GM23338 (cell line): Measurements from ENCODE around the gene DOCK1. TPM values are rescaled to one million over a fixed set of nuclear protein-coding genes. Genes with fewer than 3 reads are reported as not detected.
A peak's percentile ranks its signal among the peaks of the same experiment; 100 is the strongest.

Experiments used
- ATAC-seq: fragments of 200-7000 bp; cut with Tn5 transposase; 3 replicates; pipeline ENCODE4 v1.9.1; 2020
- DNase-seq: peaks from one replicate; pipeline ENCODE4 v3.0.0-alpha.2; 2015; ENCODE audit warnings: low spot score
- H2AFZ ChIP-seq: fragments of 200-600 bp; sonication (generic); 2 replicates; pipeline ENCODE4 v1.8.0; 2016; ENCODE audit warnings: antibody characterized with exemption, mild to moderate bottlenecking, moderate library complexity
- H3F3A ChIP-seq: fragments of 200-600 bp; sonication (generic); replicated peaks from 2 replicates; pipeline ENCODE4 v1.8.0; 2017; ENCODE audit warnings: antibody characterized with exemption, mixed run types, low read depth
- H3K27ac ChIP-seq: fragments of 200-600 bp; sonication (generic); 2 replicates; pipeline ENCODE4 v1.6.1; 2016; ENCODE audit warnings: low read depth
- H3K27me3 ChIP-seq: fragments of 200-600 bp; sonication (generic); 2 replicates; pipeline ENCODE4 v1.8.0; 2016; ENCODE audit warnings: mild to moderate bottlenecking, mixed run types, moderate library complexity; ENCODE audit not compliant: insufficient read depth
- H3K36me3 ChIP-seq: fragments of 200-600 bp; sonication (generic); 2 replicates; pipeline ENCODE4 v1.8.0; 2016; ENCODE audit warnings: mild to moderate bottlenecking; ENCODE audit not compliant: insufficient read depth
- H3K4me1 ChIP-seq: fragments of 200-600 bp; sonication (generic); 2 replicates; pipeline ENCODE4 v1.8.0; 2016; ENCODE audit warnings: mild to moderate bottlenecking, moderate library complexity; ENCODE audit not compliant: insufficient read depth
- H3K4me2 ChIP-seq: fragments of 200-600 bp; sonication (generic); 2 replicates; pipeline ENCODE4 v1.7.1; 2017; ENCODE audit warnings: mixed run types
- H3K4me3 ChIP-seq: fragments of 200-600 bp; sonication (generic); 2 replicates; pipeline ENCODE4 v1.6.1; 2016; ENCODE audit warnings: mixed run types
- H3K79me2 ChIP-seq: fragments of 200-600 bp; sonication (generic); replicated peaks from 2 replicates; pipeline ENCODE4 v1.8.0; 2017; ENCODE audit warnings: mild to moderate bottlenecking; ENCODE audit not compliant: insufficient read depth
- H3K9me2 ChIP-seq: fragments of 200-600 bp; sonication (generic); 2 replicates; pipeline ENCODE4 v1.8.0; 2017; ENCODE audit not compliant: insufficient read depth
- H4K20me1 ChIP-seq: fragments of 200-600 bp; sonication (generic); replicated peaks from 2 replicates; pipeline ENCODE4 v1.8.0; 2017; ENCODE audit warnings: mild to moderate bottlenecking; ENCODE audit not compliant: insufficient read depth
- H3K27ac Mint-ChIP-seq: 2 replicates; pipeline ENCODE4 v1.8.0; 2020; ENCODE audit warnings: inconsistent platforms, mild to moderate bottlenecking, moderate library complexity, mixed read lengths
- H3K27me3 Mint-ChIP-seq: 3 replicates; pipeline ENCODE4 v1.8.0; 2022; ENCODE audit warnings: low read depth, mild to moderate bottlenecking, moderate library complexity, mixed read lengths, inconsistent platforms; ENCODE audit not compliant: insufficient read depth, poor library complexity
- H3K36me3 Mint-ChIP-seq: 3 replicates; pipeline ENCODE4 v1.8.0; 2021; ENCODE audit warnings: low read depth, mild to moderate bottlenecking, inconsistent platforms, moderate library complexity, mixed read lengths
- H3K4me1 Mint-ChIP-seq: 3 replicates; pipeline ENCODE4 v1.8.0; 2020; ENCODE audit warnings: mild to moderate bottlenecking, inconsistent platforms, mixed read lengths
- H3K4me3 Mint-ChIP-seq: 3 replicates; pipeline ENCODE4 v1.8.0; 2021; ENCODE audit warnings: moderate library complexity, mild to moderate bottlenecking, inconsistent platforms, mixed read lengths
- H3K9me3 Mint-ChIP-seq: 3 replicates; pipeline ENCODE4 v1.8.0; 2020; ENCODE audit warnings: moderate library complexity, mild to moderate bottlenecking, inconsistent platforms, mixed read lengths
- EZH2 ChIP-seq: fragments of 200-600 bp; sonication (generic); IDR thresholded peaks from one replicate; pipeline ENCODE4 v1.8.0; 2017; ENCODE audit warnings: antibody characterized with exemption, mild to moderate bottlenecking, low read depth; ENCODE audit not compliant: unreplicated experiment
- EZH2phosphoT487 ChIP-seq: fragments of 200-600 bp; sonication (generic); IDR thresholded peaks from one replicate; pipeline ENCODE4 v1.8.1; 2018; ENCODE audit warnings: antibody characterized with exemption; ENCODE audit not compliant: unreplicated experiment
- JUNB ChIP-seq: IDR thresholded peaks from one replicate; pipeline ENCODE4 v1.6.1; 2016; ENCODE audit warnings: antibody characterized with exemption; ENCODE audit not compliant: unreplicated experiment
- NANOG ChIP-seq: IDR thresholded peaks from 2 replicates; pipeline ENCODE4 v1.6.1; 2016; ENCODE audit warnings: antibody characterized with exemption, borderline replicate concordance
- POLR2AphosphoS5 ChIP-seq: IDR thresholded peaks from 2 replicates; pipeline ENCODE4 v1.6.1; 2016; ENCODE audit warnings: antibody characterized with exemption, low read depth
- ZNF114 ChIP-seq: fragments of 250-450 bp; sonication (Bioruptor Pico); IDR thresholded peaks from 2 replicates; pipeline ENCODE4 v1.5.0; 2020; ENCODE audit warnings: mild to moderate bottlenecking, moderate library complexity
- polyA plus RNA-seq: library from polyadenylated mRNA; unstranded; fragments of >200 nt; fragmentation: Nextera tagmentation; extraction: Ambion mirVana; gene quantifications from 2 replicates; pipeline ENCODE4 v1.2.1, GENCODE V29; 2016
- total RNA-seq: library from RNA; depleted of rRNA; stranded (reverse); fragments of >200 nt; shearing (Covaris generic); gene quantifications from 2 replicates; pipeline ENCODE4 v1.2.3, GENCODE V29; 2014
- TF ChIP-seq, protein P1 (sequence below): fragments of 250-450 bp; sonication (Bioruptor Pico); IDR thresholded peaks from 2 replicates; pipeline ENCODE4 v1.5.0; 2020; ENCODE audit warnings: mild to moderate bottlenecking, moderate library complexity
- TF ChIP-seq, protein P2 (sequence below), 2 experiments: fragments of 200-600 bp in 1 of 2; sonication (generic) in 1 of 2; conservative IDR thresholded peaks; 2 replicates each; pipeline versions ENCODE4 v1.5.1 to v1.6.1; 2016 to 2017; ENCODE audit warnings: antibody characterized with exemption in 2 of 2, low read depth in 2 of 2, mild to moderate bottlenecking in 2 of 2, moderate library complexity in 1 of 2
- TF ChIP-seq, protein P3 (sequence below): IDR thresholded peaks from 2 replicates; pipeline ENCODE4 v1.6.1; 2016; ENCODE audit warnings: antibody characterized with exemption

DOCK1 gene
- total and polyA plus RNA-seq, 2 experiments from 2014 or later = 13.2 to 55.3 TPM

DNA sequence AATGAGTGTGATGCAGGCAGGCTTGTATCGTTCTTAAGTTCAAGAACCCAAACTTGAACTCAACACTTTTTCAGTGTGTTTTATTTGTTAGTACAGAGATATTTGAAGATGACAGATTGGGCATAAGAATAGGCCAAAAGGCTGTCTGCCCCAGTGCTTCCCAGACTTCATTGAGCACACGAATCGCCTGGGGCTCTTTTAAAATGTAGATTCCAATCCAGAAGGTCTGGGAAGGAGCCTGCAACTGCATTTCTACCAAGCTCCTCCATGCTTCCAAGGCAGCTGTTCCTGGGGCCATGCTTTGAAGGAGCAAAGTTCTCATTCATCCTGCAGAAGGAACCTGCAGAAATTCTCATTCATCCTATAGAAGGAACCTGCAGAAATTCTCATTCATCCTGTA is 405.7 kb downstream of the DOCK1 start:
- no peaks in the 10 kb centered on the region for H3K36me3 ChIP-seq
- H3K4me2 ChIP-seq = no peak overlapping the region; the same call in 1 of the 2 replicates
- no peaks in the 10 kb centered on the region for H3K27me3 ChIP-seq
- peak; percentile 65 for ATAC-seq
- peaks cover 3% of the 10 kb centered on the region for H3K27me3 Mint-ChIP-seq
- no peak overlapping the region for H3K4me3 ChIP-seq
- H4K20me1 ChIP-seq = no peaks in the 10 kb centered on the region; the same call in 1 of the 2 replicates
- no peak overlapping the region for H3K27ac ChIP-seq
- H3F3A ChIP-seq = no peaks in the 10 kb centered on the region
- no peak overlapping the region for H3K27ac Mint-ChIP-seq
- H3K9me3 Mint-ChIP-seq = no peaks in the 10 kb centered on the region; the same call in 2 of the 3 replicates
- H3K9me2 ChIP-seq = no peaks in the 10 kb centered on the region; the same call in 1 of the 2 replicates
- H3K4me1 Mint-ChIP-seq = peaks cover 20% of the 10 kb centered on the region
- H3K36me3 Mint-ChIP-seq = no peaks in the 10 kb centered on the region
- H3K4me1 ChIP-seq = peaks cover 10% of the 10 kb centered on the region; the same call in 1 of the 2 replicates
- no peaks in the 10 kb centered on the region for H3K79me2 ChIP-seq
- DNase-seq = no peak
- no peak overlapping the region for H2AFZ ChIP-seq
- H3K4me3 Mint-ChIP-seq = no peak overlapping the region
- TF ChIP-seq, protein P1, sequence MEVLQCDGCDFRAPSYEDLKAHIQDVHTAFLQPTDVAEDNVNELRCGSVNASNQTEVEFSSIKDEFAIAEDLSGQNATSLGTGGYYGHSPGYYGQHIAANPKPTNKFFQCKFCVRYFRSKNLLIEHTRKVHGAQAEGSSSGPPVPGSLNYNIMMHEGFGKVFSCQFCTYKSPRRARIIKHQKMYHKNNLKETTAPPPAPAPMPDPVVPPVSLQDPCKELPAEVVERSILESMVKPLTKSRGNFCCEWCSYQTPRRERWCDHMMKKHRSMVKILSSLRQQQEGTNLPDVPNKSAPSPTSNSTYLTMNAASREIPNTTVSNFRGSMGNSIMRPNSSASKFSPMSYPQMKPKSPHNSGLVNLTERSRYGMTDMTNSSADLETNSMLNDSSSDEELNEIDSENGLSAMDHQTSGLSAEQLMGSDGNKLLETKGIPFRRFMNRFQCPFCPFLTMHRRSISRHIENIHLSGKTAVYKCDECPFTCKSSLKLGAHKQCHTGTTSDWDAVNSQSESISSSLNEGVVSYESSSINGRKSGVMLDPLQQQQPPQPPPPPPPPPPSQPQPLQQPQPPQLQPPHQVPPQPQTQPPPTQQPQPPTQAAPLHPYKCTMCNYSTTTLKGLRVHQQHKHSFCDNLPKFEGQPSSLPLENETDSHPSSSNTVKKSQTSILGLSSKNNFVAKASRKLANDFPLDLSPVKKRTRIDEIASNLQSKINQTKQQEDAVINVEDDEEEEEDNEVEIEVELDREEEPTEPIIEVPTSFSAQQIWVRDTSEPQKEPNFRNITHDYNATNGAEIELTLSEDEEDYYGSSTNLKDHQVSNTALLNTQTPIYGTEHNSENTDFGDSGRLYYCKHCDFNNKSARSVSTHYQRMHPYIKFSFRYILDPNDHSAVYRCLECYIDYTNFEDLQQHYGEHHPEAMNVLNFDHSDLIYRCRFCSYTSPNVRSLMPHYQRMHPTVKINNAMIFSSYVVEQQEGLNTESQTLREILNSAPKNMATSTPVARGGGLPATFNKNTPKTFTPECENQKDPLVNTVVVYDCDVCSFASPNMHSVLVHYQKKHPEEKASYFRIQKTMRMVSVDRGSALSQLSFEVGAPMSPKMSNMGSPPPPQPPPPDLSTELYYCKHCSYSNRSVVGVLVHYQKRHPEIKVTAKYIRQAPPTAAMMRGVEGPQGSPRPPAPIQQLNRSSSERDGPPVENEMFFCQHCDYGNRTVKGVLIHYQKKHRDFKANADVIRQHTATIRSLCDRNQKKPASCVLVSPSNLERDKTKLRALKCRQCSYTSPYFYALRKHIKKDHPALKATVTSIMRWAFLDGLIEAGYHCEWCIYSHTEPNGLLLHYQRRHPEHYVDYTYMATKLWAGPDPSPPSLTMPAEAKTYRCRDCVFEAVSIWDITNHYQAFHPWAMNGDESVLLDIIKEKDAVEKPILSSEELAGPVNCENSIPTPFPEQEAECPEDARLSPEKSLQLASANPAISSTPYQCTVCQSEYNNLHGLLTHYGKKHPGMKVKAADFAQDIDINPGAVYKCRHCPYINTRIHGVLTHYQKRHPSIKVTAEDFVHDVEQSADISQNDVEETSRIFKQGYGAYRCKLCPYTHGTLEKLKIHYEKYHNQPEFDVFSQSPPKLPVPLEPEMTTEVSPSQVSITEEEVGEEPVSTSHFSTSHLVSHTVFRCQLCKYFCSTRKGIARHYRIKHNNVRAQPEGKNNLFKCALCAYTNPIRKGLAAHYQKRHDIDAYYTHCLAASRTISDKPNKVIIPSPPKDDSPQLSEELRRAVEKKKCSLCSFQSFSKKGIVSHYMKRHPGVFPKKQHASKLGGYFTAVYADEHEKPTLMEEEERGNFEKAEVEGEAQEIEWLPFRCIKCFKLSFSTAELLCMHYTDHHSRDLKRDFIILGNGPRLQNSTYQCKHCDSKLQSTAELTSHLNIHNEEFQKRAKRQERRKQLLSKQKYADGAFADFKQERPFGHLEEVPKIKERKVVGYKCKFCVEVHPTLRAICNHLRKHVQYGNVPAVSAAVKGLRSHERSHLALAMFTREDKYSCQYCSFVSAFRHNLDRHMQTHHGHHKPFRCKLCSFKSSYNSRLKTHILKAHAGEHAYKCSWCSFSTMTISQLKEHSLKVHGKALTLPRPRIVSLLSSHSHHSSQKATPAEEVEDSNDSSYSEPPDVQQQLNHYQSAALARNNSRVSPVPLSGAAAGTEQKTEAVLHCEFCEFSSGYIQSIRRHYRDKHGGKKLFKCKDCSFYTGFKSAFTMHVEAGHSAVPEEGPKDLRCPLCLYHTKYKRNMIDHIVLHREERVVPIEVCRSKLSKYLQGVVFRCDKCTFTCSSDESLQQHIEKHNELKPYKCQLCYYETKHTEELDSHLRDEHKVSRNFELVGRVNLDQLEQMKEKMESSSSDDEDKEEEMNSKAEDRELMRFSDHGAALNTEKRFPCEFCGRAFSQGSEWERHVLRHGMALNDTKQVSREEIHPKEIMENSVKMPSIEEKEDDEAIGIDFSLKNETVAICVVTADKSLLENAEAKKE = peak; percentile 72
- TF ChIP-seq NANOG = no peak

DNA sequence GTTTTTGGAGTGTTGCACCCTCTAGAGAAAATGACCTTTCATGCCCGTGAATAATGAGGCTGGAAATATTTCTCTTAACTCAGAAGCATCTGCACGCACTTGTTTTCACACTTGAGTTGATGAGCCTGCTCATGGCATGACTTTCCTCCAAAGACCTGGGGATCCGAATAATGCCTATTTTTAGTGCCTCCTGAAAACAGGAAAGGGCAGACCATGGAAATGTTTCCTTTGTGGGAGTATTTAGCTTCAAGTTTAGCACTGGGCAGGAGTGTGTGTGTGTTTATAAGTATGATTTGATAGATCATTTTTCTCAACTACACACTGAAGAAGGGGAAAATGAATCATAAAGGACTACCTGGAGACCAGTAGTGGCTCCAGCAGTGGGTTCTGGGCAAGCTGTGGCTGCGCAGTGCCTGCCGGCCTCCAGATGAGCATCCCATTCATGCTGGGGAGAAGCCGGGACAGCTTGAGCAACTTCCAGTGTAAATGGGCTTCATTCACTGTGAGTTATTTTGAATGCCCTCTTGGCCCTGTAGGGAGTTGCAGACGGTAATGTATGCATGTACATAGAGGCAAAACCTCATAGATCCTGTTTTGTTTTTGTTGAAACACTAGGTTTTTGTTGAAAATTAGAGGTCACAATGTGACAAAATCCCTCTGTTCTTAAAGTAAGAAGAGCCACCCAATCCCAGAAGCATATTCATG is 408.9 kb downstream of the DOCK1 start:
- Histone ChIP-seq H3K9me2 (no peaks in the 10 kb centered on the region; the same call in 1 of the 2 replicates), H3K27me3 (no peaks in the 10 kb centered on the region), H3F3A (no peaks in the 10 kb centered on the region), H3K79me2 (no peaks in the 10 kb centered on the region), H3K27ac (no peak overlapping the region), H3K4me1 (peaks cover 10% of the 10 kb centered on the region; the same call in 1 of the 2 replicates), H3K4me2 (no peak overlapping the region), H2AFZ (no peak overlapping the region), H3K4me3 (no peak overlapping the region), H4K20me1 (no peaks in the 10 kb centered on the region; the same call in 1 of the 2 replicates), H3K36me3 (no peaks in the 10 kb centered on the region)
- no peak for DNase-seq
- Mint-ChIP-seq H3K9me3 (no peaks in the 10 kb centered on the region), H3K27me3 (peaks cover 5% of the 10 kb centered on the region), H3K4me1 (peaks cover 20% of the 10 kb centered on the region), H3K27ac (no peak overlapping the region), H3K4me3 (no peak overlapping the region), H3K36me3 (no peaks in the 10 kb centered on the region)
- no peak for ATAC-seq
- TF ChIP-seq EZH2phosphoT487 (no peak), NANOG (no peak), JUNB (no peak), ZNF114 (CRISPR knock-in tag) (no peak), POLR2AphosphoS5 (no peak), EZH2 (no peak)
- TF ChIP-seq, protein P2, sequence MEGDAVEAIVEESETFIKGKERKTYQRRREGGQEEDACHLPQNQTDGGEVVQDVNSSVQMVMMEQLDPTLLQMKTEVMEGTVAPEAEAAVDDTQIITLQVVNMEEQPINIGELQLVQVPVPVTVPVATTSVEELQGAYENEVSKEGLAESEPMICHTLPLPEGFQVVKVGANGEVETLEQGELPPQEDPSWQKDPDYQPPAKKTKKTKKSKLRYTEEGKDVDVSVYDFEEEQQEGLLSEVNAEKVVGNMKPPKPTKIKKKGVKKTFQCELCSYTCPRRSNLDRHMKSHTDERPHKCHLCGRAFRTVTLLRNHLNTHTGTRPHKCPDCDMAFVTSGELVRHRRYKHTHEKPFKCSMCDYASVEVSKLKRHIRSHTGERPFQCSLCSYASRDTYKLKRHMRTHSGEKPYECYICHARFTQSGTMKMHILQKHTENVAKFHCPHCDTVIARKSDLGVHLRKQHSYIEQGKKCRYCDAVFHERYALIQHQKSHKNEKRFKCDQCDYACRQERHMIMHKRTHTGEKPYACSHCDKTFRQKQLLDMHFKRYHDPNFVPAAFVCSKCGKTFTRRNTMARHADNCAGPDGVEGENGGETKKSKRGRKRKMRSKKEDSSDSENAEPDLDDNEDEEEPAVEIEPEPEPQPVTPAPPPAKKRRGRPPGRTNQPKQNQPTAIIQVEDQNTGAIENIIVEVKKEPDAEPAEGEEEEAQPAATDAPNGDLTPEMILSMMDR (conservative IDR thresholded peaks at IDR 0.05; ENCODE audit: low read depth in 2 of 2) = no peak
- TF ChIP-seq, protein P3, sequence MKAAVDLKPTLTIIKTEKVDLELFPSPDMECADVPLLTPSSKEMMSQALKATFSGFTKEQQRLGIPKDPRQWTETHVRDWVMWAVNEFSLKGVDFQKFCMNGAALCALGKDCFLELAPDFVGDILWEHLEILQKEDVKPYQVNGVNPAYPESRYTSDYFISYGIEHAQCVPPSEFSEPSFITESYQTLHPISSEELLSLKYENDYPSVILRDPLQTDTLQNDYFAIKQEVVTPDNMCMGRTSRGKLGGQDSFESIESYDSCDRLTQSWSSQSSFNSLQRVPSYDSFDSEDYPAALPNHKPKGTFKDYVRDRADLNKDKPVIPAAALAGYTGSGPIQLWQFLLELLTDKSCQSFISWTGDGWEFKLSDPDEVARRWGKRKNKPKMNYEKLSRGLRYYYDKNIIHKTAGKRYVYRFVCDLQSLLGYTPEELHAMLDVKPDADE = no peak
